Hippocampal formation (tissue), 2 donors: Measurements from ENCODE around the gene LRP5.
"Not testable (repeated sequence)": the region's sequence is repeated elsewhere in the genome, so short reads cannot be mapped to it uniquely, and the experiment has no call there.

Source experiments
- DNase-seq, 2 donors: peaks; one replicate each; lab custom pipeline; 2025; lab: John Stamatoyannopoulos, UW

LRP5 gene

DNA sequence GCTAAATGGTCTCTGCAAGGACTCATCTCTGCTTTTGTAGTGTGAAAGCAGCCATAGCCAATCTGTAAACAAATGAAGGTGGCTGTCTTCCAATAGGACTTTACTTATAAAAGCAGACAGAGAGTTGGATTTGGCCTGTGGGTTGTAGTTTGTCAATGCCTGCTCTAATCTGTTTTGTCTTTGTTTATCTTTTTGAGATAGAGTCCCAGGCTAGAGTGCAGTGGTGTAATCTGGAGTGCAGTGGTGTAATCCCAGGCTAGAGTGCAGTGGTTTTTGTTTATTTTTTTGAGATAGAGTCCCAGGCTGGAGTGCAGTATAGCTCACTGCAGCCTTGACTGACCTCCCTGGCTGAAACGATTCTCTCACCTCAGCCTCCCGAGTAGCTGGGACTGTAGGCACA, 156.7 kb downstream of the LRP5 start:
- DNase-seq, result no peak

DNA sequence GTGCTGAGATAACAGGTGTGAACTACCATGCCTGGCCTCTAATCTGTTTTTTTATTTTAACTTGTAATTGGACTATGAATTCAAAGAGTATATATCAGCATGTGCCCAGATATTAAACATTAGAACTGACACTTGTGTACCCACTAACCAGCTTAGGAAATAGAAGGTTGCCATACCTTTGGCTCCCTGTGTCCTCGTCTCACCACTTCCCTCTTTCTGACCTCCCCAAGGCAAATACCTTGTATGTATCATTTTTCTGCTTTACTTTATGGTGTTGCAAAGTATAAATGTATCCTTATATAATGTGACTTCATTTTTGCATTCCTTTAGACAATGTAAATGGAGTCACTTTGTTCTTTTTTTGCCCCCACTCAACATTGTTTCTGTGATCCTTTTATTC, 157.3 kb downstream of the LRP5 start:
- no peak for DNase-seq

DNA sequence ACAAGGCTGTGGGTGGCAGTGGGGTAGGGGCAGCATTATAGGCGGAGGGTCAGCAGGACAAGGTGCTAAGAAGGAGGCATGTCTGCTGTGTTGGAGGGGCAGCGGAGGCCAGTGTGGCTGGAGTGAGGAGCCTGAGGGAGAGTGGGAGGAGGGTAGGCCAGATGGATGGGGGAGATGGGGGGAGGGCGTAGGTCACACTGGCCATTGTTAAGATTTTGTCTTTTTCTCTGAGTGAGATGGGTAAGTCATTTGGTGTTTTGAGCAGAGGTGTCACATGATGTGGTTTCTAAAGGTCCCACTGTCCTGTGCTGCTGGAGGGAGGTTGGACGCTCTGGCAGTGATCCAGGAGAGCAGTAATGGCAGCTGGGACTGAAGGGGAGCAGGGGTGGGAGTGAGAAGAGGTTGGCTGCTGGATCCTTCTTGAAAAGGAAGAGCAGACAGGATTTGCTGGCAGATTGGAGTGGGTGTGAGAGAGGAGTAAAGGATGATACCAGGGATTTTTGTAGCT, 158.0 kb downstream of the LRP5 start:
- peak in 1 of 2 donors; percentile 22 for DNase-seq

- no peak for DNase-seq
Measured at GRCh38 chr11:68471360-68472340, 159.3 kb downstream of the LRP5 start.

GRCh38 chr11:68472778-68473177, 160.4 kb downstream of the LRP5 start:
- no peak for DNase-seq

- DNase-seq, result no peak
Measured at GRCh38 chr11:68473693-68474092, 161.3 kb downstream of the LRP5 start.

DNA sequence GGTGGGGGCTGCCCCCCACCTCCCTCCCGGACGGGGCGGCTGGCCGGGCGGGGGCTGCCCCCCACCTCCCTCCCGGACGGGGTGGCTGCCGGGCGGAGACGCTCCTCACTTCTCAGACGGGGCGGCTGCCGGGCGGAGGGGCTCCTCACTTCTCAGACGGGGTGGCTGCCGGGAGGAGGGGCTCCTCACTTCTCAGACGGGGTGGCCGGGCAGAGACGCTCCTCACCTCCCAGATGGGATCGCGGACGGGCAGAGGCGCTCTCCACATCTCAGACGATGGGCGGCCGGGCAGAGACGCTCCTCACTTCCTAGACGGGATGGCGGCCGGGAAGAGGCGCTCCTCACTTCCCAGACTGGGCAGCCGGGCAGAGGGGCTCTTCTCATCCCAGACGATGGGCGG, 163.2 kb downstream of the LRP5 start:
- DNase-seq, result not testable (repeated sequence)

- DNase-seq, result no peak
Measured at GRCh38 chr11:68479390-68479789, 167.0 kb downstream of the LRP5 start.

- no peak for DNase-seq
Measured at GRCh38 chr11:68480193-68480592, 167.8 kb downstream of the LRP5 start.

GRCh38 chr11:68480852-68481510, 168.6 kb downstream of the LRP5 start:
- no peak for DNase-seq

- no peak for DNase-seq
Measured at GRCh38 chr11:68481579-68482240, 169.3 kb downstream of the LRP5 start.

DNA sequence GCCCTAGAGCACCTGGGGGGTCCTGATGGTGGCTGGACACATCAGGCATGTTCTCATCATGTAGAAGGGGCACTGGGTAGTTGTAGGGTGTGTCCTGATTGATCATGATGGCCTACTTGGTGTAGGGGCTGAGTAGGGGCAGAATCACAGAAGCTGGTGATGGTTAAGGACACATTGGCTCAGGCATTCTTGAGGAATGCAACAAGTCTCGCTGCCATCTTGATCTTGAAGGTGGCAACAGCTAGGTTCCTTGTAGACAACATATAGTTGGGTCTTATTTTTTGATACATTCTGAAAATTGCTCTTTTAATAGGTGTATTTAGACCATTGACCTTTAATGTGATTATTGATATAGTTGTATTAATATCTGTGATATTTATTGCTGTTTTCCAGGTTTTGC, 176.2 kb downstream of the LRP5 start:
- no peak for DNase-seq

- DNase-seq, result no peak
Measured at GRCh38 chr11:68495220-68495729, 182.9 kb downstream of the LRP5 start.

- no peak for DNase-seq
Measured at GRCh38 chr11:68495872-68496271, 183.5 kb downstream of the LRP5 start.

- DNase-seq, result no peak
Measured at GRCh38 chr11:68497761-68498160, 185.4 kb downstream of the LRP5 start.

DNA sequence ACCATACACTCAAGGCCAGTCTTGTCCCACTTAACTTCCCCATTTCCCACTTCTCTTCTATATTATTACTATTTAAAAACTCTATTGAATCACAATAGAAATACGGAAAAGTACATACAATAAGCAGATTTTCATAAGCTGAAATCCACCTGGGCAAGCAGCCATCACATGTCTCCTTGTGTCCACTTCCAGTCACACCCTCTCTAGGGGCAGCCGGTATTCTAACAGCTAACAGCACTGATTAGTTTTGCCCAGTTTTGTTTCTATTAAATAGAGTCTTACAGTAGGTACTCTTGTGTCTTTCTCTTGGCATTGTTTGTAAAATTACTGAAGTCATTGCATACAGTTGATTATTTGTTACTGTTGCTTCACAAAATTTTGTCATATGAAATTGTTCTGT, 185.9 kb downstream of the LRP5 start:
- DNase-seq, result no peak
